Measurements from ENCODE around the gene IL10RB. TPM values are rescaled to one million over a fixed set of nuclear protein-coding genes. Genes with fewer than 3 reads are reported as not detected.
A peak's percentile ranks its signal among the peaks of the same experiment; 100 is the strongest.
"Not testable (repeated sequence)": the region's sequence is repeated elsewhere in the genome, so short reads cannot be mapped to it uniquely, and the experiment has no call there.

The IL10RB gene
- total RNA-seq (10 to 100 TPM; 19.4 to 28.4 TPM), polyA plus RNA-seq (10 to 100 TPM; 11.6 to 16.2 TPM)
- long read RNA-seq, donor 1, transcript IL10RB-201 (7 exons, 1,963 nt), result major isoform, 128 of 150 reads
- long read RNA-seq, donor 1, transcript IL10RB-202 (6 exons, 786 nt), result minor isoform, 8 of 150 reads
- long read RNA-seq, donor 1, partial matches to known transcripts, result 7 of 150 reads
- long read RNA-seq, donor 1, other reads (novel, unspliced or antisense), result 7 of 150 reads
- long read RNA-seq, donor 2, transcript IL10RB-201 (7 exons, 1,963 nt), result major isoform, 13 of 27 reads
- long read RNA-seq, donor 2, partial matches to known transcripts, result 3 of 27 reads
- long read RNA-seq, donor 2, other reads (novel, unspliced or antisense), result 11 of 27 reads

- Histone ChIP-seq H3K36me3 (ENCODE audit: control insufficient read depth in 1 of 2, insufficient read depth in 2 of 2, low read length in 1 of 2) (peaks cover 0 to 4% of the 10 kb centered on the region in 2 donors), H3K27me3 (ENCODE audit: control insufficient read depth in 1 of 2, insufficient read depth in 2 of 2, low read length in 1 of 2) (no peaks in the 10 kb centered on the region), H3K4me3 (ENCODE audit: low read length in 2 of 2) (peak within 1 kb of the TSS; percentile 57 to 75), H3K4me1 (ENCODE audit: control insufficient read depth in 1 of 2, insufficient read depth in 2 of 2, low read length in 2 of 2) (no peaks in the 10 kb centered on the region), H3K27ac (ENCODE audit: low read depth in 1 of 2, low read length in 2 of 2) (peak within 1 kb of the TSS; percentile 3 to 75), H3K9me3 (ENCODE audit: control insufficient read depth, low read length) (no peaks in the 10 kb centered on the region)
- intact Hi-C loops (cut with DNase I), result loop anchor here in 1 of 2 donors (2.0 kb wide), 1 partner anchor 59 kb away; the partner anchor contains the start of gene IFNAR1
- ATAC-seq (ENCODE audit: low FRiP score) (peak; percentile 94), DNase-seq (peak; percentile 84 to 91)
- 1% methylated on average over 53 to 60 of the region's 60 CpGs for WGBS, 2 donors
Observed at GRCh38 chr21:33266050-33266788, at the start of gene IL10RB. Gene IL10RB, plus strand, starts transcription at chr21:33266367. Its CDS starts 99 bp downstream, at chr21:33266466.

DNA sequence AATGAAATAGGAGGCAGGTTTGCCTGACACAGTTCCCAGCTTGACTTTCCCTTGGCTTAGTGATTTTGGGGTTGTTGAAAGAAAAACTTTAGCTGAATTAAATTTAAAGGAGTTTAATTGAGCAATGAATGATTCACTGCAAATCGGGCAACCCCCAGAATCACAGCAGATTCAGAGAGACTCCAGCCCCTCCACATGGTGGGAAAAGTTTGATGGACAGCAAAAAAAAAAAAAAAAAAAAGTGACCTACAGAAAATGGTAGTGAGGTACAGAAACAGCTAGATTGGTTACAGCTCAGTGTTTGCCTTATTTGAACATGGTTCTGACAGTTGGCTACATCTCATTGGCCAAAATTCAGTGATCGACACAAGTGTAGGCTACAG is 49.0 kb upstream of the IL10RB start:
- Histone ChIP-seq H3K27me3 (ENCODE audit: control insufficient read depth in 1 of 2, insufficient read depth in 2 of 2, low read length in 1 of 2) (no peaks in the 10 kb centered on the region), H3K27ac (ENCODE audit: low read depth in 1 of 2, low read length in 2 of 2) (no peak overlapping the region), H3K9me3 (ENCODE audit: control insufficient read depth, low read length) (no peaks in the 10 kb centered on the region), H3K4me1 (ENCODE audit: control insufficient read depth in 1 of 2, insufficient read depth in 2 of 2, low read length in 2 of 2) (no peaks in the 10 kb centered on the region), H3K4me3 (ENCODE audit: low read length in 2 of 2) (no peak overlapping the region), H3K36me3 (ENCODE audit: control insufficient read depth in 1 of 2, insufficient read depth in 2 of 2, low read length in 1 of 2) (no peaks in the 10 kb centered on the region)
- ATAC-seq (ENCODE audit: low FRiP score) (no peak), DNase-seq (no peak)
- intact Hi-C loops (cut with DNase I), result no loop called here
- WGBS, 2 donors, result 86 to 90% methylated on average over 2 of the region's 2 CpGs

GRCh38 chr21:33219300-33219699 is 46.9 kb upstream of the IL10RB start:
- 91 to 94% methylated on average over 3 of the region's 3 CpGs for WGBS, 2 donors
- no peak for DNase-seq

GRCh38 chr21:33219954-33220353 is 46.2 kb upstream of the IL10RB start:
- DNase-seq, result no peak
- Histone ChIP-seq H3K9me3 (ENCODE audit: control insufficient read depth, low read length) (no peaks in the 10 kb centered on the region), H3K4me1 (ENCODE audit: control insufficient read depth in 1 of 2, insufficient read depth in 2 of 2, low read length in 2 of 2) (no peaks in the 10 kb centered on the region), H3K27ac (ENCODE audit: low read depth in 1 of 2, low read length in 2 of 2) (no peak overlapping the region), H3K27me3 (ENCODE audit: control insufficient read depth in 1 of 2, insufficient read depth in 2 of 2, low read length in 1 of 2) (no peaks in the 10 kb centered on the region), H3K36me3 (ENCODE audit: control insufficient read depth in 1 of 2, insufficient read depth in 2 of 2, low read length in 1 of 2) (no peaks in the 10 kb centered on the region), H3K4me3 (ENCODE audit: low read length in 2 of 2) (no peak overlapping the region)
- whole genome bisulfite sequencing, 2 donors, result 93 to 96% methylated on average over 3 of the region's 3 CpGs
- intact Hi-C loops (cut with DNase I), result no loop called here
- ATAC-seq (ENCODE audit: low FRiP score), result no peak

More at GRCh38 chr21:33219300-33219699, 46.9 kb upstream of the IL10RB start:
- H3K4me1 ChIP-seq (ENCODE audit: control insufficient read depth in 1 of 2, insufficient read depth in 2 of 2, low read length in 2 of 2), result no peaks in the 10 kb centered on the region
- H3K27me3 ChIP-seq (ENCODE audit: control insufficient read depth in 1 of 2, insufficient read depth in 2 of 2, low read length in 1 of 2), result no peaks in the 10 kb centered on the region
- ATAC-seq (ENCODE audit: low FRiP score), result no peak
- H3K4me3 ChIP-seq (ENCODE audit: low read length in 2 of 2), result no peak overlapping the region
- H3K27ac ChIP-seq (ENCODE audit: low read depth in 1 of 2, low read length in 2 of 2), result no peak overlapping the region
- H3K9me3 ChIP-seq (ENCODE audit: control insufficient read depth, low read length), result no peaks in the 10 kb centered on the region
- no peaks in the 10 kb centered on the region for H3K36me3 ChIP-seq (ENCODE audit: control insufficient read depth in 1 of 2, insufficient read depth in 2 of 2, low read length in 1 of 2)
- intact Hi-C loops (cut with DNase I), result no loop called here

GRCh38 chr21:33225376-33225775 is 40.8 kb upstream of the IL10RB start:
- intact Hi-C loops (cut with DNase I); H3K27me3 ChIP-seq (ENCODE audit: control insufficient read depth in 1 of 2, insufficient read depth in 2 of 2, low read length in 1 of 2); H3K9me3 ChIP-seq (ENCODE audit: control insufficient read depth, low read length); ATAC-seq (ENCODE audit: low FRiP score); H3K27ac ChIP-seq (ENCODE audit: low read depth in 1 of 2, low read length in 2 of 2); DNase-seq; H3K4me3 ChIP-seq (ENCODE audit: low read length in 2 of 2); H3K36me3 ChIP-seq (ENCODE audit: control insufficient read depth in 1 of 2, insufficient read depth in 2 of 2, low read length in 1 of 2); H3K4me1 ChIP-seq (ENCODE audit: control insufficient read depth in 1 of 2, insufficient read depth in 2 of 2, low read length in 2 of 2): not testable (repeated sequence)
- WGBS, 2 donors, result 95% methylated on average over 3 of the region's 3 CpGs

GRCh38 chr21:33228455-33228854 is 37.7 kb upstream of the IL10RB start:
- intact Hi-C loops (cut with DNase I), result no loop called here
- DNase-seq, result peak in 1 of 2 donors; percentile 55
- no peak overlapping the region for H3K4me3 ChIP-seq (ENCODE audit: low read length in 2 of 2)
- no peaks in the 10 kb centered on the region for H3K9me3 ChIP-seq (ENCODE audit: control insufficient read depth, low read length)
- WGBS, 2 donors, result 46 to 50% methylated on average over 3 of the region's 3 CpGs
- peaks cover 0 to 3% of the 10 kb centered on the region in 2 donors for H3K4me1 ChIP-seq (ENCODE audit: control insufficient read depth in 1 of 2, insufficient read depth in 2 of 2, low read length in 2 of 2)
- no peaks in the 10 kb centered on the region for H3K27me3 ChIP-seq (ENCODE audit: control insufficient read depth in 1 of 2, insufficient read depth in 2 of 2, low read length in 1 of 2)
- no peak for ATAC-seq (ENCODE audit: low FRiP score)
- H3K36me3 ChIP-seq (ENCODE audit: control insufficient read depth in 1 of 2, insufficient read depth in 2 of 2, low read length in 1 of 2), result no peaks in the 10 kb centered on the region
- no peak overlapping the region for H3K27ac ChIP-seq (ENCODE audit: low read depth in 1 of 2, low read length in 2 of 2)

GRCh38 chr21:33229099-33229783 is 36.9 kb upstream of the IL10RB start:
- Histone ChIP-seq H3K27me3 (ENCODE audit: control insufficient read depth in 1 of 2, insufficient read depth in 2 of 2, low read length in 1 of 2) (no peaks in the 10 kb centered on the region), H3K27ac (ENCODE audit: low read depth in 1 of 2, low read length in 2 of 2) (peak overlapping the region in 1 of 2 donors; percentile 46), H3K9me3 (ENCODE audit: control insufficient read depth, low read length) (no peaks in the 10 kb centered on the region), H3K4me1 (ENCODE audit: control insufficient read depth in 1 of 2, insufficient read depth in 2 of 2, low read length in 2 of 2) (peaks cover 0 to 3% of the 10 kb centered on the region in 2 donors), H3K36me3 (ENCODE audit: control insufficient read depth in 1 of 2, insufficient read depth in 2 of 2, low read length in 1 of 2) (no peaks in the 10 kb centered on the region), H3K4me3 (ENCODE audit: low read length in 2 of 2) (peak overlapping the region; percentile 98)
- 35 to 36% methylated on average over 18 of the region's 18 CpGs for WGBS, 2 donors
- intact Hi-C loops (cut with DNase I), result no loop called here
- ATAC-seq (ENCODE audit: low FRiP score), result no peak
- no peak for DNase-seq

DNA sequence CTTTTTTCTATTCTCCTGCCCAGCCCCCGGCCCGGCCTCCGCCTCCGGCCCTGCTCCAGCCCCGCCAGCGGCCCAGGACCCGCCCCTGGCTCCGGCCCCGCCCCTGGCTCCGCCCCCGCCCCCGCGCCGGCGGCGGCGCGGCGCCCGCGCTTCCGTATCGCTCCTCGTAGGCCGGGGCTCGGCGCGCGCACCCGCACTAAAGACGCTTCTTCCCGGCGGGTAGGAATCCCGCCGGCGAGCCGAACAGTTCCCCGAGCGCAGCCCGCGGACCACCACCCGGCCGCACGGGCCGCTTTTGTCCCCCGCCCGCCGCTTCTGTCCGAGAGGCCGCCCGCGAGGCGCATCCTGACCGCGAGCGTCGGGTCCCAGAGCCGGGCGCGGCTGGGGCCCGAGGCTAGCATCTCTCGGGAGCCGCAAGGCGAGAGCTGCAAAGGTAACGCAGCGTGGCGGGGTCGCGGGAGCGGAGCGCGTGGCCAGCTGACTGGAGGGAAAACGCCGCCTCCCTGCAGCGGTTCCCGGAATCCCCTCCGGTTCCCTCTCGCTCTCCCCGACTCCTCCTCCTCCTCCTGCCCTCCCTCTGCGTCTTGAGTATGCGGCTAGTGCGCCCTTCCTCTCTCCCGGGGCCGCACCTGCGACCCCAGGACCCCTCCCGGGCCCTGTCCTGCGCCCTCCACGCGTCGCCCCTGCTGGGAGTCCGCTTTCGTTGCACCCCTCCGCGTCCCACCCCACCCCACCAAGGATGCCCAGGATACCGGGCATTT is 36.2 kb upstream of the IL10RB start, which contains the start of gene IFNAR2:
Gene IFNAR2, plus strand, starts transcription at position 155 of the 761 bp plus-strand sequence. CDS start 11,985 bp downstream, outside the sequence.
- ATAC-seq (ENCODE audit: low FRiP score) (peak; percentile 92), DNase-seq (peak; percentile 86 to 93)
- H3K27ac ChIP-seq (ENCODE audit: low read depth in 1 of 2, low read length in 2 of 2), result peak within 1 kb of the TSS; percentile 58 to 95
- no peaks in the 10 kb centered on the region for H3K9me3 ChIP-seq (ENCODE audit: control insufficient read depth, low read length)
- peaks cover 0 to 3% of the 10 kb centered on the region in 2 donors for H3K4me1 ChIP-seq (ENCODE audit: control insufficient read depth in 1 of 2, insufficient read depth in 2 of 2, low read length in 2 of 2)
- no peaks in the 10 kb centered on the region for H3K36me3 ChIP-seq (ENCODE audit: control insufficient read depth in 1 of 2, insufficient read depth in 2 of 2, low read length in 1 of 2)
- intact Hi-C loops (cut with DNase I), result no loop called here
- 0 to 1% methylated on average over 62 to 95 of the region's 95 CpGs for WGBS, 2 donors
- H3K4me3 ChIP-seq (ENCODE audit: low read length in 2 of 2), result peak within 1 kb of the TSS; percentile 98
- H3K27me3 ChIP-seq (ENCODE audit: control insufficient read depth in 1 of 2, insufficient read depth in 2 of 2, low read length in 1 of 2), result no peaks in the 10 kb centered on the region
